ENCODE results near the gene FAM200A. TPM values are rescaled to one million over a fixed set of nuclear protein-coding genes. Genes with fewer than 3 reads are reported as not detected.

Gene FAM200A
- total and polyA plus RNA-seq, 12 donors: 4.0 to 10.7 (median 7.3) TPM

DNA sequence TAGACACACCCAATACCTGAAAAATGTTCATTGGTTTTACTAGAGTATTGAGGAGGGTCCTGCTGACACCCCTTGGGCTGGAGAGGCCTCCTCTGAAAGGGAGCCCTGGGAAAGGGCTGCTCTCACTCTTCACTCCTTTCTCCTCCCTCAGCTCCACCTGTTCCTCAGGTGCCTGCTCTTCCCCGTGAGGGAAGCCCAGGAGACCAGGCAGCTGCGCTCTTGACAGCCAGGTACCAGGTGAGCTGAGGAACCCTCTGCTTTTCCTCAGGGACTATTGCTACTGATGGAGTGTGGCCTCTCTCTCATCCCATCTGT is 9.8 kb upstream of the FAM200A start:
- no peak for DNase-seq
- H3K27ac ChIP-seq: peak overlapping the region in 1 of 5 donors; percentile 17
- H3K4me1 ChIP-seq (replicated peaks in 1 of 2): peaks cover 29 to 53% of the 10 kb centered on the region in 2 donors
- WGBS, 4 donors: 85 to 100% (median 96%) methylated on average over 2 of the region's 2 CpGs
- TF ChIP-seq POLR2A (IDR thresholded peaks at IDR 0.05) (no peak), CTCF (IDR thresholded peaks at IDR 0.05) (no peak)
- no peak overlapping the region for H3K4me3 ChIP-seq
- H3K36me3 ChIP-seq (replicated peaks in 1 of 2): peaks cover 0 to 59% of the 10 kb centered on the region in 2 donors
- H3K9me3 ChIP-seq (replicated peaks in 1 of 3): no peaks in the 10 kb centered on the region
- no peaks in the 10 kb centered on the region for H3K27me3 ChIP-seq
- intact Hi-C loops (cut with DNase I): no loop called here

DNA sequence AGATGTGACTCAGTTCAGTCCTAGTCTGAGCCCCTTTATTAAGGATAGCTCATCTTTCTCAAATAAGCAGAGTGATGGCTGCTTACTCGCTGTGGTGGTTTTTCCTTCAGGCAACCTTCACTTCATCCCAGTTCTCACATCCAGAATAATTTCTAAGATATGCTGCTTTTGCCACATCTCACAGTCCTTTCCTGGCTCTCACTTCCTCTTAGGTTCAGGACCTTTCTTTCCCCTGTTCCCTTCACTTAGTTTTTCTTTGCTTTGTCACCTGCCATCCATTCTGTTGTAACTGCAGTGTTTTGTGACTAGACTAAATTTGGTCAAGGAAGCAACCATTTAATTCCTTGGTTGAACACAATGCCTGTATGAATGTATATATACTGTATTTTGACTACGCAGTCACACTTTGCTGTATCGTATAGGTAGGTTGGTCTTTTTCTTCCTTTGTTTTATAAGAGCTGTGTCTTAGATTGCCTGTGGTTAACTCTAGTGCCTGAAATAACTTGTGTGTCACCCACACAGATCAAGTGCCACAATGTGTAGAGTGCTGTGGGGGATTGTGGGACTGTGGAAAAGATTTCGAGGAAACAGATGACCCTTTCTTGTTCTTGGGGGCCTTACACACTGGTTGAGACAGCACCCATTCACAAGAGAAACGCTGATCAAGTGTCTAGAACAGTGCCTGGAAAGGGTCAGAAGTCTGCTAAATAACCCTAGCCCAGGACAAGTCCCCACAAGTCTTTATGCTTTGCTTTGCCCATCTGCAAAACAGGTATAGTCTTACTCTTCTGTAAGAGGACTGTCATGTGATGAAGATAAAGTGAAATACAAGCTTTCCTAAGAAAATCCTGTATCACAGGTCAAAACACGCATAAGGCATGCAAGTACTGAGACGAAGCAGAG is 9.2 kb upstream of the FAM200A start:
- intact Hi-C loops (cut with DNase I): no loop called here
- no peak for TF ChIP-seq CTCF (IDR thresholded peaks at IDR 0.05)
- no peak for TF ChIP-seq POLR2A (IDR thresholded peaks at IDR 0.05)
- H3K27me3 ChIP-seq: no peaks in the 10 kb centered on the region
- peak overlapping the region in 1 of 5 donors; percentile 17 for H3K27ac ChIP-seq
- WGBS, 4 donors: 91 to 96% (median 94%) methylated on average over 7 of the region's 7 CpGs
- peaks cover 0 to 56% of the 10 kb centered on the region in 2 donors for H3K36me3 ChIP-seq (replicated peaks in 1 of 2)
- no peaks in the 10 kb centered on the region for H3K9me3 ChIP-seq (replicated peaks in 1 of 3)
- peaks cover 29 to 55% of the 10 kb centered on the region in 2 donors for H3K4me1 ChIP-seq (replicated peaks in 1 of 2)
- H3K4me3 ChIP-seq: no peak overlapping the region
- DNase-seq: no peak

DNA sequence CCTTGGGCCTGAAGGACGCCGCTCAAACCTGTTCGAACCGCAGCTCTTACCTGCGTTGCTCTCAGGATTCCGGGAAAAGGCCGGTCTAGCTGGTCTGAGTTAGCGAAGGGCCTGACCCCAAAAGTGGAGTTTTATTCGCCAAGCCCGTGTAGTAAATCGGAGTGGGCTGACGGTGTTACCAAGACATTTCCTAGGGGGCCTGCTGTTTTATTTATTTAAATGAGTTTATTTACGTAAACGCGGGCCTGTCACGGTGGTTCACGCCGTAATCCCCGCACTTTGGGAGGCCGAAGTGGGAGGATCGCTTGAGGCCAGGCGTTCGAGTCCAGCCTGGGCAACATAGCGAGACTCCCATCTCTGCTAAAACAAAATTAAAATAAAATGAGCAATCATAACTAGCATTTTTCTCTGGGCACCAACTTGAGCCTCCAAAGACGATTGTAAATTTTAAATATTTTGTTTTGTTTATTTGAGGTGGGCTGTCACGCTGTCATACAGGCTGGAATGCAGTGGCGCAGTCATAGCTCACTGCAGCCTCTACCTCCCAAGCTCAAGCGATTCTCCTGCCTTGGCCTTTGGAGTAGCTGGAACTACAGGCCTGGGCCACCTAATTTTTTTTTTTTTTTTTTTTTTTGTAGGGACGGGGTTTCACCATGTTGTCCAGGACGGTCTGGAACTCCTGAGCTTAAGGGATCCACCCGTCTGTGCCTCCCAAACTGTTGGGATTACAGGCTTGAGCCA is 7.4 kb upstream of the FAM200A start:
- Histone ChIP-seq H3K27me3 (no peaks in the 10 kb centered on the region), H3K4me3 (peak overlapping the region; percentile 26 to 89 (median 86)), H3K4me1 (replicated peaks in 1 of 2) (peaks cover 29 to 52% of the 10 kb centered on the region in 2 donors), H3K36me3 (replicated peaks in 1 of 2) (peaks cover 0 to 48% of the 10 kb centered on the region in 2 donors), H3K9me3 (replicated peaks in 1 of 3) (no peaks in the 10 kb centered on the region), H3K27ac (peak overlapping the region; percentile 88 to 99 (median 97))
- WGBS, 4 donors: 18 to 26% (median 22%) methylated on average over 22 to 31 of the region's 31 CpGs
- DNase-seq: no peak
- TF ChIP-seq CTCF (IDR thresholded peaks at IDR 0.05): no peak
- no peak for TF ChIP-seq POLR2A (IDR thresholded peaks at IDR 0.05)
- intact Hi-C loops (cut with DNase I): no loop called here

All from adrenal gland (tissue), 12 donors.